ENCODE results near the gene C17orf75.
A peak's percentile ranks its signal among the peaks of the same experiment; 100 is the strongest.

C17orf75 gene

DNA sequence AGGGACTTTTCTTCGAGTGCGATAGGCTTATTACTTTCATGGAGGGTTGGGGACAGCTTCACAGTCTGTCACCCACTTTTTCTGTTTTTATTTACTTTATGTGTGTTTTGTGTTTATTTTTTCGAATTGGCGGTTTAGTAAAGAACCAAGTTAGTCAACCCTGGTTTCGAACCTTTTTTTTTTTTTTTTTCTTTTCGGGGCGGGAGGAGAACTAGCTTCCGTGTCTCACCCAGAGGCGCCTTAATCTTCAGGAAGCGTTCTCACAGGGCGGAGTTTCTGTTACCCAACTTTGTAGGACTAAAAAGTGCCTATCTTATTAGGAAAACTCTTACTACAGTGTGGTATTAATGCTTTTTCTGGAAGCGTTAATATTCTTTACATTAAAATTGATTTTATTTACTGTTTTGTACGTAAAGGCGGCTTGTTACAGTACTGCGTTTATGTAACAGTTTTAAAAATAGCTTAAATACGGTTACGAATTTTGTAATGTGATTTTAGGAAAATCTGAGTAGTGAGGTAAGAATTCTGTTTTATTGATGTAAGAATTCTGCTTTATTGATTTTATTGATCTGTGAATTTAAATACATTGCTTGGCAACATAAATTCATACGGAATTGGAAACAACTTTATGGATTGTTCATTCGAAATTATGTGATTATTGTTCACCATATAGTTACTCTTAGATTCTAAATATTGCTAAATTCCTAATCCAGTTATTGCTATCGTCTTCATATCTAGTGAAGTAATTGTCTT lies 8.9 kb upstream of the C17orf75 start:
- peak overlapping the region; percentile 94 for H3K27ac ChIP-seq
- TF ChIP-seq ZFX (IDR thresholded peaks at IDR 0.05) (no peak), CTCF (conservative IDR thresholded peaks at IDR 0.05) (no peak)

DNA sequence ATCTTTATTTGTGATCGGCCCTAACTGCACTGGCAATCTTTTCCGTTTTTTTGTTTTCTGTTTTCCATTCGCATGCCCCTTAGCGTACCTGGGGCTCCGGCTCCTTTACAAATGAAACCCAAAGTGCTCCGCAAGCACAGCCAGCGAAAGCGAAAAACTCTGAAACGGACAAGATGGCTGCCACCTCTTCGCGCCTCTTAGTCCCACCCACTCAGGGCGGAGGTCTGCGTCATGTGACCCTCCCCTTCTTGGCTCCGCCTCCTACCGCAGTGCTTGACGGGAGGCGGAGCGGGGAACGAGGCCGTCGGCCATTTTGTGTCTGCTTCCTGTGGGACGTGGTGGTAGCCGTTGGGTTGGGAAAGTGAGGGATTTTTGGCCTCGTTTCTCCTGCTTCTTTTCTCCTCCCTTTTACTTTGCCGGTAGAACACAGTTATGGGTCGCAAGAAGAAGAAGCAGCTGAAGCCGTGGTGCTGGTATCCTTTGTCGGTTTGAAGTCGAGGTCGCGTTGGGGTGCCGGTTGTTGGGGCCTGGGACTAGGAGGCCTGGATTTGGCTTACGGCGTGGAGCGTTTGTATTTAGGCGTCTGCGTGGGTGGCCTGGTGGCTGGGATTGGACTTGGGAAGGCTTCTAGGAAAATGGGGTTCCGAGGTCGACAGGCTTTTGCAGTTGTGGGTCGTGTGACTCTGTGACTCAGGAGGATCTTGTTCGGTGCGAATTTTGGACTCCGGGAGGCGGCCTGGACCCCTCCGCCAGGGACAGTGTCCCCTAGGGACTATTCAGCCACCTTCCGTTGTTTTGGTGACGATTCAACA lies 8.1 kb upstream of the C17orf75 start, which contains the start of gene ZNF207:
Gene ZNF207, plus strand, starts transcription at position 304 of the 812 bp plus-strand sequence. Its CDS starts 129 bp downstream, at position 433.
- peak within 1 kb of the TSS; percentile 94 for H3K27ac ChIP-seq
- TF ChIP-seq ZFX (IDR thresholded peaks at IDR 0.05) (peak; percentile 90), CTCF (conservative IDR thresholded peaks at IDR 0.05) (no peak)

- H3K27ac ChIP-seq = peak overlapping the region; percentile 94
- TF ChIP-seq CTCF (conservative IDR thresholded peaks at IDR 0.05) = no peak
- TF ChIP-seq ZFX (IDR thresholded peaks at IDR 0.05) = no peak
Measured at GRCh38 chr17:32349503-32349853, 7.5 kb upstream of the C17orf75 start.

- no peak for TF ChIP-seq ZFX (IDR thresholded peaks at IDR 0.05)
- peak overlapping the region; percentile 94; the same call in 1 of the 2 replicates for H3K27ac ChIP-seq
Measured at GRCh38 chr17:32348483-32348800, 6.5 kb upstream of the C17orf75 start.

DNA sequence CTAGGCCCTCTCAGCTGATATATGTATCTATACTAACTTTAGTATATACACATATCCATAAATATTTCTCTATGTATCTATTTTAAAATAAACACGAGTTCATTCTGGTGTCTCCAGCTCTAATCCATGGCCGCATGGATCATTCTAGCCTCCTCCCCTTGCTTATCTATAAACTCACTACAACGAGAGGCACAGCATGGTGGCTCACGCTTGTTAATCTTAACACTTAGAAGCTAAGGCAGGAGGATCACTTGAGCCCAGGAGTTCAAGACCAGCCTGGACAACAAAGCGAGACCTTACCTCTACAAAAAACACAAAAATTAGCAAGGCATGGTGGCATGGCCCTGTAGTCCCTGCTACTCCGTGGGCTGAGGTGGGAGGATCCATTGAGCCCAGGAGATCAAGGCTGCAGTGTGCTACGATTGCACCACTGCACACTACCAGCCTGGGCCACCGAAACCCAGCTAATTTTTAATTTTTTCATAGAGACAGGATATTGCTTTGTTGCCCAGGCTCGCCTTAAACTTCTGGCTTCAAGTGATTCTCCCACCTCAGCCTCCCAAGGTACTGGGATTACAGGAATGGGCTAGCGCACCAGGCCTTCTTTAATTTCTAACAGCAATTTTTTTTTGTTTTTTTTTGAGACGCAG lies 4.1 kb upstream of the C17orf75 start:
- H3K27ac ChIP-seq = no peak overlapping the region
- TF ChIP-seq ZFX (IDR thresholded peaks at IDR 0.05) (no peak), CTCF (conservative IDR thresholded peaks at IDR 0.05) (no peak)

GRCh38 chr17:32342603-32343325 lies 791 bp upstream of the C17orf75 start:
- TF ChIP-seq CTCF (conservative IDR thresholded peaks at IDR 0.05) (no peak), ZFX (IDR thresholded peaks at IDR 0.05) (no peak)
- H3K27ac ChIP-seq = peak overlapping the region; percentile 79

GRCh38 chr17:32341141-32341856 lies 674 bp downstream of the C17orf75 start:
- TF ChIP-seq CTCF (conservative IDR thresholded peaks at IDR 0.05) (no peak; the same call in 1 of the 2 replicates), ZFX (IDR thresholded peaks at IDR 0.05) (no peak)
- H3K27ac ChIP-seq = peak overlapping the region; percentile 79
